ENCODE data around the gene MPEG1. TPM values are rescaled to one million over a fixed set of nuclear protein-coding genes. Genes with fewer than 3 reads are reported as not detected.

The MPEG1 gene
- total and polyA plus RNA-seq, 9 donors, result 1.8 to 28.5 (median 3.9) TPM

- Histone ChIP-seq H3K27me3 (no peaks in the 10 kb centered on the region), H3K9me3 (no peaks in the 10 kb centered on the region), H3K4me3 (no peak overlapping the region), H3K36me3 (no peaks in the 10 kb centered on the region), H3K4me1 (ENCODE audit: insufficient read depth) (peaks cover 2% of the 10 kb centered on the region), H3K27ac (no peak overlapping the region)
- intact Hi-C loops (cut with DNase I), result no loop called here
- TF ChIP-seq CTCF (IDR thresholded peaks at IDR 0.05) (no peak), POLR2A (IDR thresholded peaks at IDR 0.05) (no peak), EP300 (IDR thresholded peaks at IDR 0.05) (no peak)
- no peak for DNase-seq
- WGBS, 3 donors, result 78 to 88% (median 82%) methylated on average over 8 of the region's 8 CpGs
Observed at GRCh38 chr11:59191890-59192289, 20.8 kb downstream of the MPEG1 start.

GRCh38 chr11:59191095-59191494 lies 21.6 kb downstream of the MPEG1 start:
- no peaks in the 10 kb centered on the region for H3K27me3 ChIP-seq
- no peak for TF ChIP-seq CTCF (IDR thresholded peaks at IDR 0.05)
- no peak for TF ChIP-seq EP300 (IDR thresholded peaks at IDR 0.05)
- TF ChIP-seq POLR2A (IDR thresholded peaks at IDR 0.05), result no peak
- no peaks in the 10 kb centered on the region for H3K36me3 ChIP-seq
- no peak overlapping the region for H3K4me3 ChIP-seq
- intact Hi-C loops (cut with DNase I), result no loop called here
- H3K4me1 ChIP-seq (ENCODE audit: insufficient read depth), result peaks cover 4% of the 10 kb centered on the region
- H3K9me3 ChIP-seq, result no peaks in the 10 kb centered on the region
- WGBS, 3 donors, result 71 to 83% (median 82%) methylated on average over 4 of the region's 4 CpGs
- H3K27ac ChIP-seq, result no peak overlapping the region
- DNase-seq, result no peak

- Histone ChIP-seq H3K9me3 (no peaks in the 10 kb centered on the region), H3K4me1 (ENCODE audit: insufficient read depth) (peaks cover 15% of the 10 kb centered on the region), H3K27me3 (no peaks in the 10 kb centered on the region), H3K27ac (no peak overlapping the region), H3K36me3 (no peaks in the 10 kb centered on the region), H3K4me3 (no peak overlapping the region)
- 35 to 55% (median 42%) methylated on average over 4 of the region's 4 CpGs for WGBS, 3 donors
- no peak for DNase-seq
- TF ChIP-seq POLR2A (IDR thresholded peaks at IDR 0.05) (no peak), EP300 (IDR thresholded peaks at IDR 0.05) (no peak), CTCF (IDR thresholded peaks at IDR 0.05) (no peak)
- intact Hi-C loops (cut with DNase I), result no loop called here
Observed at GRCh38 chr11:59189986-59190385, 22.7 kb downstream of the MPEG1 start.

GRCh38 chr11:59188954-59189353 lies 23.8 kb downstream of the MPEG1 start:
- DNase-seq, result no peak
- peaks cover 24% of the 10 kb centered on the region for H3K4me1 ChIP-seq (ENCODE audit: insufficient read depth)
- no peaks in the 10 kb centered on the region for H3K9me3 ChIP-seq
- H3K4me3 ChIP-seq, result no peak overlapping the region
- TF ChIP-seq POLR2A (IDR thresholded peaks at IDR 0.05) (no peak), CTCF (IDR thresholded peaks at IDR 0.05) (no peak), EP300 (IDR thresholded peaks at IDR 0.05) (no peak)
- no peak overlapping the region for H3K27ac ChIP-seq
- no peaks in the 10 kb centered on the region for H3K36me3 ChIP-seq
- no peaks in the 10 kb centered on the region for H3K27me3 ChIP-seq
- WGBS, 3 donors, result 75 to 91% (median 80%) methylated on average over 4 of the region's 4 CpGs
- intact Hi-C loops (cut with DNase I), result no loop called here

All from ovary (tissue), 9 donors.